Activated CD8-positive, alpha-beta T cell treated with anti-CD3 and anti-CD28 coated beads for 36 hours (primary cell): ENCODE measurements around the gene EIPR1. TPM values are rescaled to one million over a fixed set of nuclear protein-coding genes. Genes with fewer than 3 reads are reported as not detected.

ENCODE experiments used
- ATAC-seq: fragments of 200-7000 bp; cut with Tn5 transposase; one replicate; pipeline ENCODE4 v1.10.0; 2021; ENCODE audit warnings: mild to moderate bottlenecking, moderate library complexity
- CTCF ChIA-PET: fragments of 350-600 bp; sonication (Branson Sonifier 250); formaldehyde crosslinking; loops from one replicate; lab custom pipeline; 2021; ENCODE audit warnings: antibody characterized with exemption; lab: Charles Lee
- POLR2A ChIA-PET: fragments of 350-600 bp; sonication (Branson Sonifier 250); formaldehyde crosslinking; loops from one replicate; lab custom pipeline; 2021; ENCODE audit warnings: antibody characterized with exemption; lab: Charles Lee
- DNase-seq: peaks from one replicate; pipeline ENCODE4 v3.0.0-alpha.2; 2020
- H3K27ac Mint-ChIP-seq: one replicate; pipeline ENCODE4 v1.8.0; 2021; ENCODE audit warnings: mild to moderate bottlenecking, mixed read lengths
- H3K27me3 Mint-ChIP-seq: one replicate; pipeline ENCODE4 v1.8.0; 2021; ENCODE audit warnings: mixed read lengths
- H3K36me3 Mint-ChIP-seq: one replicate; pipeline ENCODE4 v1.8.0; 2021; ENCODE audit warnings: low read depth, mixed read lengths
- H3K4me1 Mint-ChIP-seq: one replicate; pipeline ENCODE4 v1.8.0; 2021; ENCODE audit warnings: low read depth, mixed read lengths
- H3K4me3 Mint-ChIP-seq: one replicate; pipeline ENCODE4 v1.8.0; 2021; ENCODE audit warnings: mild to moderate bottlenecking, moderate library complexity, mixed read lengths
- H3K9me3 Mint-ChIP-seq: one replicate; pipeline ENCODE4 v1.8.0; 2021; ENCODE audit warnings: mixed read lengths
- intact Hi-C: fragments of 100-400 bp; cut with micrococcal nuclease; formaldehyde crosslinking; loops from one replicate; pipeline ENCODE4 v1.10.0; 2022
- total RNA-seq, 2 experiments: library from RNA; stranded (reverse); gene quantifications; one replicate each; pipeline ENCODE4 v1.2.3, GENCODE V29; 2021
- TF ChIP-seq, protein P1 (sequence below): fragments of 200-600 bp; IDR thresholded peaks from one replicate; pipeline ENCODE4 v1.8.0; 2022; ENCODE audit warnings: antibody characterized with exemption, mild to moderate bottlenecking

The EIPR1 gene
- total RNA-seq, 2 experiments from 2014 or later, result 38.4 to 39.1 TPM

- TF ChIP-seq, protein P1, sequence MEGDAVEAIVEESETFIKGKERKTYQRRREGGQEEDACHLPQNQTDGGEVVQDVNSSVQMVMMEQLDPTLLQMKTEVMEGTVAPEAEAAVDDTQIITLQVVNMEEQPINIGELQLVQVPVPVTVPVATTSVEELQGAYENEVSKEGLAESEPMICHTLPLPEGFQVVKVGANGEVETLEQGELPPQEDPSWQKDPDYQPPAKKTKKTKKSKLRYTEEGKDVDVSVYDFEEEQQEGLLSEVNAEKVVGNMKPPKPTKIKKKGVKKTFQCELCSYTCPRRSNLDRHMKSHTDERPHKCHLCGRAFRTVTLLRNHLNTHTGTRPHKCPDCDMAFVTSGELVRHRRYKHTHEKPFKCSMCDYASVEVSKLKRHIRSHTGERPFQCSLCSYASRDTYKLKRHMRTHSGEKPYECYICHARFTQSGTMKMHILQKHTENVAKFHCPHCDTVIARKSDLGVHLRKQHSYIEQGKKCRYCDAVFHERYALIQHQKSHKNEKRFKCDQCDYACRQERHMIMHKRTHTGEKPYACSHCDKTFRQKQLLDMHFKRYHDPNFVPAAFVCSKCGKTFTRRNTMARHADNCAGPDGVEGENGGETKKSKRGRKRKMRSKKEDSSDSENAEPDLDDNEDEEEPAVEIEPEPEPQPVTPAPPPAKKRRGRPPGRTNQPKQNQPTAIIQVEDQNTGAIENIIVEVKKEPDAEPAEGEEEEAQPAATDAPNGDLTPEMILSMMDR, result no peak
- DNase-seq, result no peak
- intact Hi-C loops, result no loop called here
- no peaks in the 10 kb centered on the region for H3K27me3 Mint-ChIP-seq
- H3K4me3 Mint-ChIP-seq, result no peak overlapping the region
- H3K36me3 Mint-ChIP-seq, result peaks cover 2% of the 10 kb centered on the region
- ChIA-PET POLR2A (no interaction called here), CTCF (interaction anchor here (0.7 kb wide), 1 partner anchor 26 kb away, joined by 3 read pairs; no protein-coding TSS in a partner anchor)
- ATAC-seq, result no peak
- H3K4me1 Mint-ChIP-seq, result no peaks in the 10 kb centered on the region
- H3K27ac Mint-ChIP-seq, result no peak overlapping the region
- no peaks in the 10 kb centered on the region for H3K9me3 Mint-ChIP-seq
Measured at GRCh38 chr2:3180082-3180908, 197.3 kb downstream of the EIPR1 start.

GRCh38 chr2:3179626-3180025 is 198.0 kb downstream of the EIPR1 start:
- CTCF ChIA-PET, result interaction anchor here (0.7 to 1.5 kb wide), 3 partner anchors 17 to 127 kb away, joined by 3 to 4 read pairs (median 3); no protein-coding TSS in a partner anchor
- TF ChIP-seq, protein P1, result no peak
- ATAC-seq, result no peak
- H3K36me3 Mint-ChIP-seq, result no peaks in the 10 kb centered on the region
- no peaks in the 10 kb centered on the region for H3K9me3 Mint-ChIP-seq
- H3K4me3 Mint-ChIP-seq, result no peak overlapping the region
- DNase-seq, result no peak
- H3K4me1 Mint-ChIP-seq, result no peaks in the 10 kb centered on the region
- no peaks in the 10 kb centered on the region for H3K27me3 Mint-ChIP-seq
- intact Hi-C loops, result no loop called here
- POLR2A ChIA-PET, result no interaction called here
- H3K27ac Mint-ChIP-seq, result no peak overlapping the region

DNA sequence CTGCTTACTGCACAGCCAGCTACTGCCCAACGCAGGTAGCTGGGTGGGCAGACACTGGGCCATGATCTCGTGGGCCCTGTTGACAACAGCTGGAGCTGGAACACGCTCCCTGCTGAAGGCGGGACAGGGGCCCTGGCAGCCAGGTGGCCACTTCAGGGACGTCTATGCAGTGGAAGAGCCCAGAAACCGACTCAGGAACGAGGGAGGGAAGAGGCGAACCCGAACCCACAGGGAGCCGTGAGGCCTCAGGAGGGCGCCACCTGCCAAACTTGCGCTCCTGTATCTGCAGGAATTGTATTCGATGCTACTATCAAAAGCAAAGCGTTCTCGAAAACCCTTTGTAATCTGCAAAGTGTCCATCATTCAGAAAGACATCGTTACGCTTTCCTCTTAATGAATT is 198.4 kb downstream of the EIPR1 start:
- ChIA-PET CTCF (interaction anchor here (0.7 to 1.5 kb wide), 4 partner anchors 17 to 127 kb away, joined by 3 to 4 read pairs (median 4); no protein-coding TSS in a partner anchor), POLR2A (no interaction called here)
- no peak for ATAC-seq
- TF ChIP-seq, protein P1, result peak; percentile 45
- no peaks in the 10 kb centered on the region for H3K27me3 Mint-ChIP-seq
- no peaks in the 10 kb centered on the region for H3K36me3 Mint-ChIP-seq
- intact Hi-C loops, result no loop called here
- peak; percentile 47 for DNase-seq
- H3K4me3 Mint-ChIP-seq, result no peak overlapping the region
- no peaks in the 10 kb centered on the region for H3K4me1 Mint-ChIP-seq
- no peaks in the 10 kb centered on the region for H3K9me3 Mint-ChIP-seq
- no peak overlapping the region for H3K27ac Mint-ChIP-seq

DNA sequence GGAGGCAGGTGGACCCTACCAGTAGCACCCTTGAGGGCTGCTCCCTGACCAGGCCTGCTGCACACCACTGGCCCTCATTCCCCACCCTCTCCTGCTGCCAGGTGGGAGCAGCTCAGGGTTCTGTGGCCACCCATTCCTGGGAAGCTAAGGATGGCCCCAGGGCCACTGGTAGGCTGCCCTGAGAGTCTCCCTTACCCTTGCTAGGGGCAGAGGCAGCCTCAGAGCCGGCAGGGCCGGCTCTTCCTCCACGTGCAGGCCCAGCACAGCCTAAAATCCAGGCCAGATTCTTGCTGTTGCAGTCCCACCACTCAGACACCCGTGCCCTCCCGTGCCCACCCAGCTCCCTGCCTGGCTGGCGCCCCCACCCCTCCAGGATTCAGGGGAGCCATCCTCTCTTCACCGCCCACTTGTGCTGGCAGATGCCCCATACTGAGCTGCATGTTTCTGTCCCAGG is 199.0 kb downstream of the EIPR1 start:
- TF ChIP-seq, protein P1, result no peak
- ATAC-seq (no peak), DNase-seq (no peak)
- ChIA-PET POLR2A (no interaction called here), CTCF (interaction anchor here (0.7 to 1.5 kb wide), 3 partner anchors 18 to 128 kb away, joined by 3 to 4 read pairs (median 4); no protein-coding TSS in a partner anchor)
- intact Hi-C loops, result no loop called here
- Mint-ChIP-seq H3K4me1 (no peaks in the 10 kb centered on the region), H3K36me3 (peaks cover 3% of the 10 kb centered on the region), H3K4me3 (no peak overlapping the region), H3K27me3 (no peaks in the 10 kb centered on the region), H3K9me3 (no peaks in the 10 kb centered on the region), H3K27ac (no peak overlapping the region)
